ENCODE data around the gene FBXO42.
"Not testable (repeated sequence)": the region's sequence is repeated elsewhere in the genome, so short reads cannot be mapped to it uniquely, and the experiment has no call there.

The FBXO42 gene

DNA sequence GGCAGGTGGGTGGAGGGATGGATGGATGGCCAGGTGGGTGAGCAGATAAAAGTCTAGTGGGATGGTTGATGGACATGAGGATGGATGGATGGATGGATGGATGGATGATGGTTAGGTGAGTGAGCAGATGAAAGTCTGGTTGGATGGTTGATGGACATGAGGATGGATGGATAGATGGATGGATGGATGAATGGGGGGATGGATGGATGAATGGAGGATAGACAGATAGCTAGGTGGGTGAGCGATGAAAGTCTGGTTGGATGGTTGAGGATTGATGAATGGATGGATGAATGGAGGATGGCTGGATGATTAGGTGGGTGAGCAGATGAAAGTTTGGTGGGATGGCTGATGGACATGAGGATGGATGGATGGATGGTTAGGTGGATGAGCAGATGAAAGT is 130.8 kb downstream of the FBXO42 start:
- DNase-seq (ENCODE audit: insufficient read length), result no peak
- no peak for FAIRE-seq
- no peak for TF ChIP-seq POLR2AphosphoS5 (IDR thresholded peaks at IDR 0.05; ENCODE audit: low read depth, low read length)
- no peak for TF ChIP-seq TAF1 (IDR thresholded peaks at IDR 0.05; ENCODE audit: borderline replicate concordance, low read depth, low read length)
- no peak for TF ChIP-seq POLR2A (IDR thresholded peaks at IDR 0.05; ENCODE audit: low read depth, low read length)

DNA sequence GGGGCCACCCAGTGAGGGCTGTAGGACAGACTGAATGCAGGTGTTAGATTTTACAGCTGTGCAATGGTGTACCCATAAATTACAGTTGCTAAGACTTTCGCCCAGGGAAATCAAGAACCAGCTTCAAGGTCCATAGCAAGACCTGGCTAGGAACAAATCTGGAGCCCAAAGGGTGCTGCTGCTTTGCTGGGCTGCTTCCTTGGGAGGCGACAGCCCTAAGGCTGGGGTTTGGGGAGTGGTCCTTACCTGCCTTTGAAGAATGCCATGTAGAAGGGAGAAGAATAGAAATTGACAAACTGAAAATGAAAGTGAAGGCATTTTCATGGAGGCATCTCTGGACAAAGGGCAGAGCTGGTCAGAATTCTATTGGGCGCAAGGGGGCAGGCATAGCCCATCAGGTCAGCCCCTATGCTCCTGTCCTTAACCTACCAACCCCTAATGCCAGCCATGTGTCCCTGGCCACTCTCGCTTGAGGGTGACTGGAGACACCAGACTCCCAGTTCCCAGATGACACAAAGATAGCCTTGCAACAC is 132.2 kb downstream of the FBXO42 start:
- FAIRE-seq (peak; percentile 36), DNase-seq (ENCODE audit: insufficient read length) (no peak)
- no peak for TF ChIP-seq POLR2AphosphoS5 (IDR thresholded peaks at IDR 0.05; ENCODE audit: low read depth, low read length)
- no peak for TF ChIP-seq POLR2A (IDR thresholded peaks at IDR 0.05; ENCODE audit: low read depth, low read length)
- no peak for TF ChIP-seq TAF1 (IDR thresholded peaks at IDR 0.05; ENCODE audit: borderline replicate concordance, low read depth, low read length)

DNA sequence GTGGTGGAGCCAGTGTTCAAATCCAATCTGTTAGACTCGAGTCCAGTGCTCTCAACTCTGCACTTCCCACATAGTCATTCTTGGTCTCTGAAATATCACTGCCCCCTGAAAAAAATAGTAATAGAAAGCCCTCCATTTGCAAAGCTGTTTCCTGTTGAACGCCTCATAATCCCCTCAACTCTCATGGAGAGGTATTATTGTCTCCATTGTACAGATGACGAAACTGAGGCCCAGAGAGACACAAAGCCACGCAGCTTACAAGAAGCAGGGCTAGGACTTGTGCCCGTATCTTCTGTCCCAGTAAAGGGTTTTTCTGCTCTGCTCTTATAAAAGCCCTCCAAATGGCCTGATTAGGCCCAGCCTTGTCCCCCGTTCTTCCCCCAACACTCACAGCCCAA is 133.6 kb downstream of the FBXO42 start:
- TF ChIP-seq POLR2AphosphoS5 (IDR thresholded peaks at IDR 0.05; ENCODE audit: low read depth, low read length) (no peak), POLR2A (IDR thresholded peaks at IDR 0.05; ENCODE audit: low read depth, low read length) (no peak), TAF1 (IDR thresholded peaks at IDR 0.05; ENCODE audit: borderline replicate concordance, low read depth, low read length) (no peak)
- no peak for FAIRE-seq
- DNase-seq (ENCODE audit: insufficient read length), result no peak

DNA sequence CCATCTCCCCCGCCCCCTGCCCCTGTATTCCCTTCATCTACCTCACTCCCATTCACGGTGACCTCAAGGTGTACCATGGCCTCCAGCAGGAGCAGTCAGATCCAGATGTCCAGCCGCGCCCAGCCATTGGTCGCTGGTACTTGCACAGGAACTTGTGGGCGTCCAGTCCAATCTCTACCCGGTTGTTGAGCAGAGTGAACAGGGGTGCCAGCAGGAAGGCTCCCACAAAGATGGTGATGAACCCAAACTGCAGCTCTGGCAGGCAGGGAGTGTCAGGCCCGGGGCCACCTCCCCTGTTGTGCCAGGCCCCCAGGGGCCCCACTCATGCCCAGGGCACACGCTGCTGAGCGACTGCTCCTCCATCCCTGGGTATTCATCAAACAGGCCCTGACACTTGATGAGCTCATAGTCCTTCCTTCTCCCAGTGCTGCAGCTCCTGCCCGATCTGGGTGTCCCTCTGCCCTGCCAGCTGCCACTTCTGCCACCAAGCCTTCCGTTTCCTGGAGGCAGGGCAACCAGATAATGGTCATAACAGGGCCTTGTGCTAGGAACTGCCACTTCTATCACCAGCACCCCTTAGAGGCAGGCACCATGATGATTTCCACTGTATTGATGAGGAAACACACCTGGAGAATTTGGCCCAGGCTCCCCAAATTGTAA is 134.1 kb downstream of the FBXO42 start:
- FAIRE-seq, result no peak

DNA sequence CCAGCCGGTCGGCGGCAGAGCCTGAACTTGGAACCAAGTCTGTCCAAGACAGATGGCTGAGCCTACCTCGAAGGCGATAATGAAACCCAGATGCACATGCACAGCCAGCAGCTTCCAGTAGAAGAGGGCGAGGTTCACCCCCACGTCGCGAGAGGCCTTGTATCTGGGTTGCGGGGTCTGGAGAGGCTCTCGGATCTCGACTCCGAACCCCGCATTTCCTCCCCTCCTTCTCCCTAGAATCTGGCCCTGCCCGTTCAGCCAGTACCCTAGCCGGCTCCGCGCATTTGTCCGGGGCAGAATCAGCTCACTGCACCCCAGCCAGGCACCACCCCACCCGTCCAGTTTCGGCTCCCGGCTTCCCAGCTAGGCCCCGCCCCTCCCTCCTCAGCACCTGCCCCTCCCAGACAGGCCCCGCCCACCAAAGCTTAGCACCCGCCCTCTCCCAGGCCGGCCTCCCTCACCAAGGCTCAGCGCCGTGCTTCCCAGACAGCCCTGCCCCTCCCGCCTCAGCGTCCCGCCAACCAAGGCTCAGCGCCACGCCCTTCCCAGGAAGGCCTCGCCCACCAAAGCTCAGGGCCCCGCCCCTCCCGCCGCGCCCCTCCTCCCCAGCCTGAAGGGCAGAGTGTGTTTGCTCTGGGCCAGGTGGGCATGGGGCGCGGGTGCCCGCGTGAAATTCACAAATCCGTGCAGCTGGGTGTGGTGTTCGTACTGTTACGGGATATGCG is 135.1 kb downstream of the FBXO42 start:
- FAIRE-seq (peak; percentile 98), DNase-seq (ENCODE audit: insufficient read length) (peak; percentile 96)
- TF ChIP-seq TAF1 (IDR thresholded peaks at IDR 0.05; ENCODE audit: borderline replicate concordance, low read depth, low read length) (no peak), POLR2AphosphoS5 (IDR thresholded peaks at IDR 0.05; ENCODE audit: low read depth, low read length) (no peak), POLR2A (IDR thresholded peaks at IDR 0.05; ENCODE audit: low read depth, low read length) (no peak)

More for the DNA sequence above, 134.1 kb downstream of the FBXO42 start:
- no peak for TF ChIP-seq TAF1 (IDR thresholded peaks at IDR 0.05; ENCODE audit: borderline replicate concordance, low read depth, low read length)
- TF ChIP-seq POLR2A (IDR thresholded peaks at IDR 0.05; ENCODE audit: low read depth, low read length), result no peak
- no peak for TF ChIP-seq POLR2AphosphoS5 (IDR thresholded peaks at IDR 0.05; ENCODE audit: low read depth, low read length)
- DNase-seq (ENCODE audit: insufficient read length), result no peak

DNA sequence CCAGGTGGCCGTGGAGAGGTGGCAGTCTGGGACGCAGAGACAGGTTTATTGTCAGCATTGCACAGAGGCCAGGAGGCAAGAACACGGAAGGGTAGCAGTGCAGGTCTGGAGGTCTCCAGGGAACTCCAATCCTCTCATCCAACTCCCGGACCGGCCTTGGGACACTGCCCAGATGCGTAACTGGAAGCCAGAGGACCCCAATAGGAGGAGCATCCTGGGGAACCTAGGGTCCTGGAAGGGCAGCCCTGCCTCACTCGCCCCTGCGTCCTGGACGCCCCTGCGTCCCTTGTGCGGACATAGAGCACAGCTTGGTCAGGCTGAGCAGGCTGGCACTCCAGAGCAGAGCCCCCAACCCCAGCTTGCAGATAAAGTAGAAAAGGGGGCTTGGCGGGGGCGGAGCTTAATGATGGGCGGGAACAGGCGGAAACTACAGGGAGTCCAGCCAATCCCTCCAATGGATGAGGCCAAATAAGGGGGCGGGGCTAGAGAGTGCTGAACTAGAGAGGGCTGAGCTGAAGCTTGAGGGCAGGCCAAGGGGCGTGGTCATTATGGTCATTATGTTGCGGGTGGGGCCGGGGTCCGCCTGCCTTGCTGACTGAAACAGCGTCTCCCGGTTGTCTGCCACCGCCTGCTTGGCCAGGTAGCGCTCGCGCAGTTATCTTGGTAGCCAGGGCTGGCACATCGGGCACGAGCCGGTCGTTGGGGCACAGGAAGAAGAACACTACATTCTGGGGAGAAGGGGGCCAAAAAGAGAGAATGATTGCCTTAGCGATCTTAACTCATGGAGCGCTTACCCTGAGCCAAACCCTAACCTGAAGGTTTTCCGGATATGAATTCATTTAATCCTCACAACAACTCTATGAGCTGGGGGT is 136.2 kb downstream of the FBXO42 start:
- peak; percentile 57 for DNase-seq (ENCODE audit: insufficient read length)
- no peak for FAIRE-seq
- no peak for TF ChIP-seq TAF1 (IDR thresholded peaks at IDR 0.05; ENCODE audit: borderline replicate concordance, low read depth, low read length)
- TF ChIP-seq POLR2AphosphoS5 (IDR thresholded peaks at IDR 0.05; ENCODE audit: low read depth, low read length), result no peak
- TF ChIP-seq POLR2A (IDR thresholded peaks at IDR 0.05; ENCODE audit: low read depth, low read length), result no peak

DNA sequence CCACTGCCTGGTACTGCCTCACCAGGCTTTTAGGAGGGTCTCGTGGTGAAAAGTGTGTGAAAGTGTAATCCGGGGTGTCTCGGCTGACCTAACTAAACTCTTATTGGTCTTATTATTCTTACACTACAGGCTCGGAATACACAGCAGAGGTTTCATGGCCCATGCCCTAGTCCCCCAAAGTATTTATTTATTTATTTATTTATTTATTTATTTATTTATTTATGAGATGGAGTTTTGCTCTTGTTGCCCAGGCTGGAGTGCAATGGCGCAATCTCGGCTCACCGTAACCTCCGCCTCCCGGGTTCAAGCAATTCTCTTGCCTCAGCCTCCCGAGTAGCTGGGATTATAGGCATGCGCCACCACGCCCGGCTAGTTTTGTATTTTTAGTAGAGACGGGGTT is 137.0 kb downstream of the FBXO42 start:
- not testable (repeated sequence) for FAIRE-seq; DNase-seq (ENCODE audit: insufficient read length)

DNA sequence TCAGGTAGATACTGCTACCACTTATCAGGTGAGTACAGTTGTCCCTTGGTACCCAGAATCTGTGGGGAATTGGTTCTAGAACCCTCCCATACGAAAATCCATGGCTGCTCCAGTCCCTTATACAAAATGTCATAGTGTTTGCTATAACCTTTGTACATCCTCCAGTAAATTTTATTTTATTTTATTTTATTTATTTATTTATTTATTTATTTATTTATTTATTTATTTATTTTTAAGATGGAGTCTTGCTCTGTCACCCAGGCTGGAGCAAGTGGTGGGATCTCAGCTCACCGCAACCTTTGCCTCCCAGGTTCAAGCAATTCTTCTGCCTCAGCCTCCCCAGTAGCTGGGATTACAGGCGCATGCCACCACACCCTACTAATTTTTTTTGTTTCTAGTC is 138.7 kb downstream of the FBXO42 start:
- not testable (repeated sequence) for FAIRE-seq; DNase-seq (ENCODE audit: insufficient read length)

DNA sequence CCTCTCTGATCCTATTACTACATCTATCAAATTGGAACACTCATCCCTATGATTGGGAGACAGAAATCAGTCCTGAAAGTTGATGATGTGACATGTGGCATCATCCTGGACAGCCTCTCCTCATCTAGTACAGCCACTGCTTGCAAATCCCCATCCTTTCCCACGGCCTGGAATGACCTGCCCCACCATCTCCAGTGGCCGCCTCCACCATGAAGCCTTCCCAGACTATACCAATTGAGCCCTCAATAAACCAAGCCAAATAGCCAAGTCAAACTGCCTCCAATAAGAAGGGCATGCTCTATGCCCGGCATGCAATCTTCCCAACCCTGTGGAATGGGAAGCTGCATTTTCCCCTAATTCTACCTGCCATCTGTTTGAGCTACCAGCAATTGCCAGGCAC is 139.3 kb downstream of the FBXO42 start:
- FAIRE-seq (no peak), DNase-seq (ENCODE audit: insufficient read length) (no peak)
- TF ChIP-seq POLR2AphosphoS5 (IDR thresholded peaks at IDR 0.05; ENCODE audit: low read depth, low read length) (no peak), TAF1 (IDR thresholded peaks at IDR 0.05; ENCODE audit: borderline replicate concordance, low read depth, low read length) (no peak), POLR2A (IDR thresholded peaks at IDR 0.05; ENCODE audit: low read depth, low read length) (no peak)

DNA sequence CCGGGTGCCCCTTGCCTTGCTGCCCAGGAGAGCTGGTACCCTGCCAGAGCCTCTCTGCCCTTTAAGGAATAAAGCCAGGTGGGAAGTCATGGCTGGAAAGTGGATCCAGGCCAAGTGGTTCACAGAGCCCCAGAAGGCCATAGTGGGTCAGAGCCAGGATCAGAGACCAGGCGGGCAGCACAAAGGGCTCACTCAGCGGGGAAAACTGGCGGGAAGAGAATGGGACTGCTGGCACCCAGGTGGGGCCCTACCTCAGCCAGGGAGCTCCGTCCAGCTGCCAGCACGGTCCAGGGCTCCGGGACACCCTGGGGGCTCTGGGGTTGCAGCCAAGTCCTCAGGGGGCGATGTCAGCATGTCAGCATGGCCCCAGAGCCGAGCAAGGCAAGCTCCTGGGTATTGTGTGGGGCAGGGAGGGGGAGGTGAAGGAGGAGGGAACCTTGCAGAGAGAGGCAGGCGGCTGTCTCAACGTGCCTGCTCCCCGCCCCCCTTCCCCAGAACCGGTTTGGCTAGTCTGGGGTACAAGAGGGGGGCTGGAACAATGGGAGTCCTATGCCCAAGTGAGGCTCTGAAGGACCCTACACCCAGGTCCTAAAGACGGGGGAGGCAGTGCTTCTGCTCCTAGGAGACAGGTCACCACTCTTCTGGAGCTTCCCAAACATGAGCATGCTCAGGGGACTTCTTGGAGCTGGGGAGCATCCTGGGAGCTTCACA is 139.9 kb downstream of the FBXO42 start, which contains the start of gene ARHGEF19:
ARHGEF19 (minus strand) TSS at position 402 of the 711 bp plus-strand sequence. CDS start 3,598 bp downstream, outside the sequence.
- no peak for TF ChIP-seq TAF1 (IDR thresholded peaks at IDR 0.05; ENCODE audit: borderline replicate concordance, low read depth, low read length)
- TF ChIP-seq POLR2A (IDR thresholded peaks at IDR 0.05; ENCODE audit: low read depth, low read length), result no peak
- no peak for TF ChIP-seq POLR2AphosphoS5 (IDR thresholded peaks at IDR 0.05; ENCODE audit: low read depth, low read length)
- no peak for FAIRE-seq
- DNase-seq (ENCODE audit: insufficient read length), result no peak

DNA sequence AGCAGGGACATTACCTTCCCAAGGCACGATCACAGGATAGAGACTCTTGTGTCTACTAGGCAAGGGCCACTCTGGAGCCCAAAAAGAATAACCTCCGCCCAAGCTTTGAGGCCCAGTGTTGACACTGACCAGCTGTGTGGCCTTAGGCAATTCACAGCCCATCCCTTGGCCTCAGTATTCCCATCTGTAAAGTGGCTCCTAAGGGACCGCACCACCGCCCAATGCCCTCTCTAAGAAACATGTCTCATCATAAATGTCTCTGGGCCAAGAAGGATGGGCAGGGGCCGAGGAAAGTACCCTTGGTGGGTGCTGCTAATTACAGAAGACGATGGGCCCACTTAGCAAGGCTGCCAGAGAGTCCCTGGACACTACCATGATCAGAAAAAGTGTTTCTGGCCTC is 140.5 kb downstream of the FBXO42 start:
- no peak for TF ChIP-seq POLR2A (IDR thresholded peaks at IDR 0.05; ENCODE audit: low read depth, low read length)
- TF ChIP-seq POLR2AphosphoS5 (IDR thresholded peaks at IDR 0.05; ENCODE audit: low read depth, low read length), result no peak
- TF ChIP-seq TAF1 (IDR thresholded peaks at IDR 0.05; ENCODE audit: borderline replicate concordance, low read depth, low read length), result no peak
- FAIRE-seq, result no peak

More for the DNA sequence above, 140.5 kb downstream of the FBXO42 start:
- no peak for DNase-seq (ENCODE audit: insufficient read length)

Measured in GM12892 (cell line).